ENCODE measurements around the gene CCR3.

CCR3 gene

GRCh38 chr3:46297658-46298423, 55.6 kb downstream of the CCR3 start:
- peak in 6 of 51 donors; percentile 2 to 21 (median 6) for DNase-seq

DNA sequence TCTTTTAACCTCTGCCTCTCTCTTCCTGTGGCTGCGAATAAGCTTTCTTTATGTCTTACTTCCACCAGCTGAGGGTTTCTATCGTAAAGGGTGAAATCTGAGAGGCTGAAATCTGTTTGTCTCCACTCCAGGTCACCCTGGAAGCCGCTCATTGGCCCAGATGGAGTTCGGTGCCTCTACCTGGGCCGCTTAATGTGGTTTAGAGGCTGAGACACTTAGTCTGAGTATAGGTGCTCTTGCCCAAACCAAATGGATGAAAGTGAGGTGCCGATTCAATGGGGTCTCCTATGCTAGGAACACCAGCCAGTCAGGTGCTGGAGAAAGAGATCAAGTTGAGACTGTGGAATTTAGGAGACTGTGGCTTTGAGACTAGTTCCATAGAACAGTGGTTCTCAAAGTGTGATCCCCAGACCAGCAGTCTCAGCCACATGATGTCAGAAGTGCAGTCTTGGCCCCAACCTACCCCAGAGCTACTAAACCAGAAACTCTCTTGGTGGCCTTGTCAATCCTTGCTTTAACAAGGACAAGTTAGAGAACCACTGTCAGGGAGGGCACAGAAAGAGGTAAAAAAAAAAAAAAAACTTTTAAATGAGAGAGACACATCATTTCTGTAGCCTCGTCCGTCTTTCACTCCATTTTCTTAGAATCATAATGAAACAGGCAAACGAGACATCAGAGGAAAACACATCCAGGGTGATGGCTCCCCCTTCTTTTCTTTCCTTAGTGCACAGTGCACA, 56.8 kb downstream of the CCR3 start:
- DNase-seq = no peak

DNA sequence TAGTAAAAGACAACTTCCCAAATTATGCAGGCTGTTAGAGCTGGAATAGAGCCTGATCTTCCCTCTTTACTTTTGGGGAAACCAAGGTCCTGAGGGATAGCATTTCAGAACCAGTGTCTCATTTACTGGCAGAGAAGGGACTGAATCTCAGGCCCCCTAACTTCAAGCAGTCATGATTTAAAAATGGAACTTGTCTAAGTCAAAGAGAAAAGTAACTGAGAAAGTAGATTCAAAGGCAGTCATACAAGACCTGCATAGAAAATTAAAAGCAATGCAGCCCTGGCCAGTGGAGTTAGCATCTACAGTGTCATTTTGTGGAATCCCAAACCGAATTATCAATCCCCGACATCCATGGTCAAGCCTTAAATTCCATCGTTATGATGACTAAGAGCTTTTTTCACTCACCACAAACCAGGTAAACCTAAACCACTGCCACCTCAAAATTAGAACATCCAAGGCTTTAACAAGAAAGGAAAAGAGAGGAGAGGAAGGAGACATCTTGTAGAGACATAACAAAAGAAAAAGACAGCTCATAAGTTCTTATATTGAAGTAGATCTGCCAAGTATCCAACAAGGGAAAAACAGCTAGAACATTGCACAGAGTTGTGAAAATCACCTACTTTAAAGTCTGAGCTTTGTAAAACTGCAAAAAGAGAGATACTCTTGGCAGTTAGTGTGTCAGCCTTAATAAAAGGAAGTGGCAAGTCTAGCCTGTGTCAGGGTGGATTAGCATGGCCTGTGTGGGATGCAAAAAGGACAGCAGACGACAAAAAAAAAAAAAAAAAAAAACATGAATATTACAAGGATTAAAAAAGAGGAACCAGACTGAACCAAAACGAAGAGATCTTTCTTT, 57.6 kb downstream of the CCR3 start:
- no peak for DNase-seq

DNA sequence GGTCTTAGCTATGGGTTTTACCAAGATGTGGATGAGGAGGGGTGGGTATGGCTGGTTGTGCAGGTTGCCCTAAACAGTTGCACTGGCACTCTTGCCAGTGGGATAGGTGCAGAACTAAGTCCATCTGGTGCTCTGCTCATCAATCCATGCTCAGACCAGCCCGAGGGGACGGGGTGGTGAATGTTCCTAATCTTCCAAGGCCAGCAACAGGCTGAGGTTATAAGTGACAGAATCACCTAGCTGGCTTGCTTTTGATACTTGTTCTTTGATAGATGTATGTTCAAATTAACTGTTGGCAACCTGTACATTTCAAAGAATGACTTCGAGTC, 58.2 kb downstream of the CCR3 start:
- no peak for DNase-seq

DNA sequence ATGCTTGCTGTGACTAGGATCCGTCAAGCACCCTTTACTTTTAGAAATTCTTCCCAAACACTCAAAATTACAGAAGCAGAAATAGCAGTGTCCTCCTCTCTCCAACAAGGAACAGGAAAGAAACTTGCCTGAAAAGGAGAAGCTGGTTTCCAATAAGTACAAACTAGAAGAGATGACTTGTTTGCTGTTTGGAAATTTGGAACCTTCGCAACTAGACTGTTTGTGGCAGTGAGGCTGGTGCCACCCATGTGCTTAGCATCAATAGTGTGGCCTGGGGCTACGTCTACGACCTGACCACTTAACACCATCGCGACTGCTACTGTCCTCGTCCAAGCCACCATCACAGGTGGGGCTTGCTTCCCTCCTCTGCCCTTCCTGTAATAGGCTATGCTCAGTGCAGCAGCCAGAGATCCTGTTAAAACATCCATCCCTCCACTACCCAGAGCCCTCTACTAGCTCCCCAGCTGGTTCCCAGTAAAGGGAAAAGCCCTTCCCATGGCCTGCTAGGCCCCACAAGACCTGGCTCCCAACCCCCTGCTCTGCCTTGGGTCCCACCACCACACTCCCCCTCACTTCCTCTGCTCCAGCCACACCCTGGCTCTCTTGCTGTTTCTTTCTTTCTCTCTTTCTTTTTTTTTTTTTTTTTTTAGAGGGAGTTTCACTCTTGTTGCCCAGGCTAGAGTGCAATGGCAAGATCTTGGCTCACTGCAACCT, 59.0 kb downstream of the CCR3 start:
- DNase-seq = no peak

DNA sequence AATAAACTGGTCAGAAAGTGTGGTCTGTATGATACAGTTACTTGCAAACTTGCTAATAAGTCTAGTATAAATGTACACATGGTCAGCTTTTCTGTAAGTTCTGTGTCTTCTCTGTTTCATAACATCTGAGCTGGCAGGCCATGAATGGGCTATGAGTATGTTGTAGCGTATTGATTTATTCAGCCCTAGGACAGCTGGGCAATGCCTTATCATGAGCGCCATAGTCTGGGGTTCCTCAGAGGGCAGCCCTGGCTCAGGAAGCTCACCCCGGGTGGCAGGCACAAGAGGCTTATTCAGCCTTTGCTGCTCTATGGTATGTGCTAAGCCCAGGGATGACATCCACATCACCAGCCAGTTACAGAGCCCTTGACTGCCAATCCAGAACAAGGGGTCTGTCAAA, 61.0 kb downstream of the CCR3 start:
- no peak for DNase-seq

DNA sequence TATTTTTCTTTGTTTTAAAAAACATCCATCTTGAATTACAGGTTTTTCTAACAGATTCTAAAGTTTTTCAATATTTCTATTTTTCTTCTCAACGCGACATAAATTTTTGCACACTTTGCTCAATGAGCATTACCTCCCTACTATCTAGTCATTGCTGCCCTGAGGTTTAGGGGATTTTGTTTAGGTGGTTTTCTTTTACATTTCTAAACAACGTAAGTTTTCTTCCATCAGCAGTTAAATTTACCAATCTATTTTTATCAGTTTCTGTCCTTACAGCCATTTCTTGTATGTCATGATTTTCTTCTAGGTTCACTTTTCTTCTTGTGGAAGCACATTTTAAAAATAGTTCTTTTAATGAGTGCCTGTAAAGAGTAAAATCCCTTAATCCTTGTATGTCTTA, 62.5 kb downstream of the CCR3 start:
- DNase-seq = no peak

GRCh38 chr3:46312991-46313390, 70.7 kb downstream of the CCR3 start:
- peak in 2 of 51 donors; percentile 6 to 26 for DNase-seq

DNA sequence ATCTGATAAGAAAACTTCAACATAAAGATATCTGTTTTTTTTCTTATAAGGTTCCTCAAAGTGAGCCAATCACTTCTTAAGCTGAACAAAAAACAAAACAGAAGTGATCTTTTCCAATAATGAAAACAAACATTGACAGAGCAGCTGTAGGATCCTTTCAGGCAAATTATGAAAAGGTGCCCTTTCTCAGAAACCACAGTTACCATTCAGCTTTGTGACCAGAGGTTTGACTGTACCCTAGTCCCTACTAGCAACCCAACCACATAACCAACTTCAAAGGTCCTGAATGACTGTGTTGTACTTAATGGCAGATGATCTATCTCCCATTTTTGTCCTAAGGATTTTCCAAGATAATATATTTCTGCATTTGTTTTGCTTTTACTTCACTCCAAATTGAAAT, 72.3 kb downstream of the CCR3 start:
- no peak for DNase-seq

DNA sequence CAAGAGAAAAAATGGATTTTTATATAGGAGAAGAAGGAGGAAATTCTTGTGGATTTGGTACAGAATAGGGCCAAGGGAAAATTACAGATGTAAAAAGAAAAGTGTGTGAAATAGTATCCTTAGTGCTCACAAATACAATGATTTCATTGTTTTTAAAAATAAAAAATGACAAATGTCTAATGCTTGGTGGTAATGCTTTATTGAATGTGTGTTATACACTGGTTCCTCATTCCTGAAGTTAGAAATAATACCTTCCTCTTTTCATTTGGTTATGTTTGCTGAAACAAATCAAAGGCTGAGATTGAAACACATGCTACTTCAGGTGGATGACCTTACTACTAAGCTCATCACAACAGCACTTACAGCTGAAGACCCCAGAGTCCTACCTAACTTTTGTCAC, 73.9 kb downstream of the CCR3 start:
- no peak for DNase-seq
